GM12872 (cell line): ENCODE measurements around the gene LARP4B.
A peak's percentile ranks its signal among the peaks of the same experiment; 100 is the strongest.

Experiments used
- TF ChIP-seq, protein P1 (sequence below): IDR thresholded peaks from 3 replicates; pipeline ENCODE4 v1.5.1; 2011; ENCODE audit warnings: low read depth, mild to moderate bottlenecking, low read length, moderate library complexity; ENCODE audit not compliant: insufficient read depth

The LARP4B gene

DNA sequence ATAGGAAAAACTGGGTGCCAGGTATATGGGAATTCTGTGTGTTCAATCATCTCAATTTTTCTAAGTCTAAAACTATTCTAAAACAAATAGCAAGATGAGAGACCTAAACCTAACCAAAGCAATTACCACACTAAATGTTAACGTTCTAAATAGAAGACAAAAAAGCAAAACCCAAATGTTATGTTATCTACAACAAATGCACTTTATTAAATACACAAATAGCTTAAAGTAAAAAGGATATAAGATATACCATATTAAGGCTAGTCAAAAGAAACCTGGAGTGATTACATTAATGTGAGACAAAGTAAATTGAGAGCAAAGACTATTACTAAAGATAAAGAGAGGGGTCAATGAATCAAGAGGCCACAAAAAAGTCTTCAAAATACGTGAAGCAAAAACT, 81.4 kb downstream of the LARP4B start:
- TF ChIP-seq, protein P1, sequence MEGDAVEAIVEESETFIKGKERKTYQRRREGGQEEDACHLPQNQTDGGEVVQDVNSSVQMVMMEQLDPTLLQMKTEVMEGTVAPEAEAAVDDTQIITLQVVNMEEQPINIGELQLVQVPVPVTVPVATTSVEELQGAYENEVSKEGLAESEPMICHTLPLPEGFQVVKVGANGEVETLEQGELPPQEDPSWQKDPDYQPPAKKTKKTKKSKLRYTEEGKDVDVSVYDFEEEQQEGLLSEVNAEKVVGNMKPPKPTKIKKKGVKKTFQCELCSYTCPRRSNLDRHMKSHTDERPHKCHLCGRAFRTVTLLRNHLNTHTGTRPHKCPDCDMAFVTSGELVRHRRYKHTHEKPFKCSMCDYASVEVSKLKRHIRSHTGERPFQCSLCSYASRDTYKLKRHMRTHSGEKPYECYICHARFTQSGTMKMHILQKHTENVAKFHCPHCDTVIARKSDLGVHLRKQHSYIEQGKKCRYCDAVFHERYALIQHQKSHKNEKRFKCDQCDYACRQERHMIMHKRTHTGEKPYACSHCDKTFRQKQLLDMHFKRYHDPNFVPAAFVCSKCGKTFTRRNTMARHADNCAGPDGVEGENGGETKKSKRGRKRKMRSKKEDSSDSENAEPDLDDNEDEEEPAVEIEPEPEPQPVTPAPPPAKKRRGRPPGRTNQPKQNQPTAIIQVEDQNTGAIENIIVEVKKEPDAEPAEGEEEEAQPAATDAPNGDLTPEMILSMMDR: no peak

DNA sequence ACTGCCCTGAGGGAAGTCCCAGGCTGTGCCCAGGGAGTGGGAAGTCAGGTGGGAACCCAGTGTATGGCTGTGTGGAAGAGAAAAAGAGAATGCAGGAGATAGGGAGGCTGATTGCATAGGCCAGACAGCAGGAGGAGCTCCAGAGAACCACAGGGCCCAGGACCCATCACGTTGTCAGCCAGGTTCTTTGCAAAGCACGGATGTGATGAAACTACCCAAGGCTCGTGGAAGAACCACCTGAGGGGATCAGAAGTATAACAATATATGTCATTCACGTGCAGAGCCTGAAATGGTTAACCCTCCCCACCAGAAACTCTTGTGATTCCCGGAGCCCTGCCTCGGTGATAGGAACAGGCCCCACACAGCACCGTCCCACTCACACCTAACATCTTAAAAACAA, 83.6 kb downstream of the LARP4B start:
- TF ChIP-seq, protein P1: 0 out of 3 replicates have a peak, but pooled peaks have one; percentile 10

DNA sequence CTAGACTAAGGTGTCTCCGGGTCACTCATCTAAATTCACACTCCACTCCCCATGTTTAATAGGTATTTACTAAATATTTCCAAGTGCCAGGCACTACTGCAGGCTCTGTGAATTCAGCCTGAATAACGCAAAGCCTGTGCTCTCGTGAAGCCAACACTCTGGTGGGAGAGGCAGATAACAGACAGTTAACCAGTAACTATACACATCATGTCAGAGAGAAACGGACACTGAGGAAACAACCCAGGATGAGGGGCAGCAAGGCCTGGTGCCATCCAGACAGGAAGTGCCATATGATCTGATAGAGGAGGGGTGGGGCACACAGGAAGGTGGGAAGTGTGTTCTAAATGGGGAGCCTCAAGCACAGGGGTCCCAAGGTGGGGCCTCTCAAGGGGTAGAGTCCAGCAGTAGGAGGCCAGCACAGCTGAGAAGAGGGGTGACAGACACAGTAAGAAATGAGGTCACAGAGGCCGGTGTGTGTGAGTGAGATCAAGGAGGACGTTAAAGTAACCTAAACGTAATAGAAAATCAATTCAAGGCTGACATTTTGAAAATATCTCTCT, 85.3 kb downstream of the LARP4B start:
- TF ChIP-seq, protein P1: no peak

DNA sequence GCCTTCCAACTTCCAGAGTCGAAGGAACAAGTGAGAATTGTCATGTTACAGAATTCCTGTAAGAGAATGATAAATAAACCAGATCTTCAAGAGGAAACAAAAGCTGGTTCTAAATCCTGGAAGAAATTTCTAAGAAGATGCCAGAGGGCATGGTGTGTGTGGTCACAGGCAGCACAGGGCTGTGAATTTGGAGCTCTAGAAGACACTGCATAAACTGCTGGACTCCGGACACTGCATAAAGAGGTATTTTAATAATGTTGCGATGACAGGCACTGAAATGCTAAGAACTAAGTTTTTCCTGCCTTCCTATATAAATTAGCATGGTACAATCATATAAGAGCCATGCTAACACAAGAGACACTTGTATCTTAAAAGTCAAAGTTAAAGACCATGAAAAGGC, 86.0 kb downstream of the LARP4B start:
- TF ChIP-seq, protein P1: no peak

DNA sequence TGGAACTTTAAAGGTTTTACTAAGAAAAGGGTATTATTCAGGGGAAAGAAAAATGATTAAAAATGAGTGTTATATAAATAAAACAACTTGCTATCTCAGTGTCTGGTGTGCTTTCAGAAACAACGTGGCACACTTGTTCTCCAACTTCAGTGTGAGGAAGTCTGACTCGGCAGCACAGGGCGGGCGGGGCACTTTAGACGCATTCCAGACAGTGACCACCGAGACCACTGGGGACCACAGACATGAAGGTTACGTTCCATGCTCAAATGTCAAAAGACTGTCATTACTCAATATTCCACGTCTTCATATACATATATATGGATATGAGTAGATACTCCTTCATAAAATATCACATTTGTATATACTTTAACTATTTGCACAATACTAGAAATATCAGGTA, 87.0 kb downstream of the LARP4B start:
- TF ChIP-seq, protein P1: no peak

DNA sequence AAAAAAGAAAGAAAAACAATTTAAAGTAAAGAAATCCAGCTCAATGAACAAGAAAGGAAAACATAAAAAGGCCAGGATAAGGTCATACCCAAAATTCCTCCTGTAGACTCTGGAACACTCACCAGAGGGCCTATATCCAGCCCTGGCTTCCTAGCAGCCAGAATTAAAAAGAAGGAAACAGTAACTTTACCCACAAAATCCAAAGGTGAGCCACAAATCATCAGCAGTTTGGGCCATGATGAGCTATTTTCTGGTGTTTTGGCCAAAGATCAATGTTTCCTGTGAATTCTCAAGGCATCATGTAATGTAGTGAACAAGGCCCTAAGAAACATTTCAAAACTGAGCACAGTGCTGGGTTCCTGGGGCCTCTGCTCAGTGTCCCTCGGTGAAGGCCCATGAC, 87.8 kb downstream of the LARP4B start:
- TF ChIP-seq, protein P1: no peak

DNA sequence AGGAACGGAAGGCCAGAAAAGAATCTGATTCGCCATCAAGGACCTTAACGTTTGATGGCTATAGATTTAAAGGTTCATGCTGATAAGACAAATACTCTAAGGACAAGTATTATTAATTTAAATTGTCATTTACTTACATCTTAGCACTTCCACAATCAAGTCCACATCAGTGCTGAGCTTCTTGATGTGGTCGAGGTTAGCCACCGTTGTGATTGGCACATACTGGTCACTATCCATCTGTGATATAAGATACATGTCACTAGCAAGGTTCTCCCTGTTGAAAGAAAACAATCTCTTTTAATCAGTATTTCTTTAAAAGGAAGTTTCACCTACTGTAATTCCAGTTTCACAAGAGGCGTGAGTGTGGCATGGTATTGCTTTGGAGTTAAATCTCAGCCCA, 88.7 kb downstream of the LARP4B start:
- TF ChIP-seq, protein P1: no peak

DNA sequence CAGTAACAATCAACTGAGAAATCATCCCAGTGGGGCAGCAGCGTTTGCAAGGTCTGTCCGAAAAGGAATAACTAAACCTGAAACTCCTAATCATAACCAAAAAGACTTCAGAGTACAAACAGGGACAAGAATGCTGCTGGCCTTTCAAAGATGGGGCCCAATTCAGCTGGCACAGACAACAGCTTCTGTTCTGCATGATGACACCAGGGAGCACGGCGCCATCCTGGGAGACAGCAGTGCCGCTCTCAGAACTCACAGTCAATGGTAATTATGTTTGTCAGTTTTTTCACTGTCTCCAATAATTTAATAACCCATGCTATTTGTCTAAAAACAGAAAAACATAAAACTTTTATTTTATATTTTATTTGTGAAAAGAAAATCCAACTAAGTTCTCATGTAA, 90.0 kb downstream of the LARP4B start:
- TF ChIP-seq, protein P1: no peak
